ENCODE measurements around the gene NMNAT2.
A peak's percentile ranks its signal among the peaks of the same experiment; 100 is the strongest.

NMNAT2 gene

GRCh38 chr1:183308719-183309118 lies 109.5 kb downstream of the NMNAT2 start:
- no peak for DNase-seq

GRCh38 chr1:183306317-183307042 lies 111.7 kb downstream of the NMNAT2 start:
- DNase-seq = no peak

GRCh38 chr1:183304440-183305107 lies 113.6 kb downstream of the NMNAT2 start:
- DNase-seq = no peak

GRCh38 chr1:183303901-183304300 lies 114.3 kb downstream of the NMNAT2 start:
- DNase-seq = no peak

GRCh38 chr1:183303323-183303645 lies 114.9 kb downstream of the NMNAT2 start:
- DNase-seq = no peak

GRCh38 chr1:183302452-183303322 lies 115.5 kb downstream of the NMNAT2 start:
- no peak for DNase-seq

- DNase-seq = no peak
These were observed 116.9 kb downstream of the NMNAT2 start for GRCh38 chr1:183301239-183301638.

GRCh38 chr1:183300828-183301227 lies 117.4 kb downstream of the NMNAT2 start:
- DNase-seq = no peak

- DNase-seq = no peak
These were observed 117.8 kb downstream of the NMNAT2 start for GRCh38 chr1:183300395-183300794.

GRCh38 chr1:183296782-183297181 lies 121.4 kb downstream of the NMNAT2 start:
- no peak for DNase-seq

- DNase-seq = no peak
These were observed 122.7 kb downstream of the NMNAT2 start for GRCh38 chr1:183295521-183295920.

- no peak for DNase-seq
These were observed 124.3 kb downstream of the NMNAT2 start for GRCh38 chr1:183293876-183294275.

- no peak for DNase-seq
These were observed 124.9 kb downstream of the NMNAT2 start for GRCh38 chr1:183293241-183293640.

- DNase-seq = peak; percentile 79
These were observed 126.2 kb downstream of the NMNAT2 start for GRCh38 chr1:183291802-183292514.

- no peak for DNase-seq
These were observed 126.9 kb downstream of the NMNAT2 start for GRCh38 chr1:183291216-183291762.

- no peak for DNase-seq
These were observed 127.6 kb downstream of the NMNAT2 start for GRCh38 chr1:183290628-183291027.

- DNase-seq = no peak
These were observed 129.1 kb downstream of the NMNAT2 start for GRCh38 chr1:183289051-183289496.

GRCh38 chr1:183288583-183288982 lies 129.6 kb downstream of the NMNAT2 start:
- DNase-seq = no peak

- DNase-seq = no peak
These were observed 130.9 kb downstream of the NMNAT2 start for GRCh38 chr1:183287191-183287675.

GRCh38 chr1:183285746-183286145 lies 132.4 kb downstream of the NMNAT2 start:
- DNase-seq = no peak

GRCh38 chr1:183285256-183285655 lies 132.9 kb downstream of the NMNAT2 start:
- DNase-seq = no peak

GRCh38 chr1:183284086-183284485 lies 134.1 kb downstream of the NMNAT2 start:
- no peak for DNase-seq
